ENCODE measurements around the gene PLCD3.

DNA sequence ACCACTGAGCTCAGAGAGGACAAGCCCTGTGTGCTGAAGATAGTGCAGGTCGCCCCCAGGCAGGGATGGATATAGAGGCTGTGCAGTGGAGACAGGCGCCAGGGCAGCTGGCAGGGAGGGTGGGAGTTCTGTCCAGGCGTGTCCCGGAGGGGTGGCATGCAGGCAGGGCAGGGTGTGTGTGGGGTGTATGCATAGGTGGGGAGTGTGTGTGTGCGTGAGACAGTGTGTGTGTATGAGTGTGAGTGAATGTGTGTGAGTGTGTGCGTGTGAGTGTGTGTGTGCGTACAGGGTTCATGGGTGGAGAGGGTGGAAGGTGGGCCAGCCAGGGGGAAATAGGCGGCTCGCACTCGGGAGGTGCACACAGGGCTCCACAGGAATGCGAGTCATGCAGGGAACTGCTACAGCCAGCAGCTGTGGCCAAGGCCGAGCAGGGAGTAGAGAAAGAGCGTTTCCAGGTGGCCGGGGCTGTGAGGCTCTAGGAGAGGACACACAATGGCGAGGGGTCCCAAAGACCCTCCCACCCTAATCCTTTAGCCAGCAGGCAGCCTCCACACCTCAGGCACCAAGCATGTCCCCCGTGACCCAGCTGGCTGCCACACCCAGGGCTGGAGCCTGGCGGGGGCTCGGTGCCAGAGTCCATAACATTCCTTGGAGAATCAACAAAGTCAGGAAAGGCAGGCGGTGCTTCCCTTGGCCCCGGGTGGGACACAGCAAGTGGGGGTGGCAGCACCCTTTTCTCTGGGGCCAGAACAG lies 4.6 kb downstream of the PLCD3 start:
- no peak for TF ChIP-seq CTCF (IDR thresholded peaks at IDR 0.05; ENCODE audit: poor library complexity, severe bottlenecking)
- TF ChIP-seq POLR2AphosphoS5 (IDR thresholded peaks at IDR 0.05): no peak
- no peak for TF ChIP-seq EZH2 (IDR thresholded peaks at IDR 0.05; ENCODE audit: borderline replicate concordance, insufficient read depth, low read length, poor library complexity, severe bottlenecking)
